ENCODE data around the gene PRKCA. TPM values are rescaled to one million over a fixed set of nuclear protein-coding genes. Genes with fewer than 3 reads are reported as not detected.

PRKCA gene
- polyA plus RNA-seq, 4 donors: 19.9 to 27.8 (median 24.5) TPM

- DNase-seq (ENCODE audit: low read depth in 4 of 4, low spot score in 2 of 4): no peak
Measured at GRCh38 chr17:66552371-66552770, 250.0 kb downstream of the PRKCA start.

GRCh38 chr17:66555605-66556004 lies 253.2 kb downstream of the PRKCA start:
- DNase-seq (ENCODE audit: low read depth in 4 of 4, low spot score in 2 of 4): no peak

- no peak for DNase-seq (ENCODE audit: low read depth in 4 of 4, low spot score in 2 of 4)
Measured at GRCh38 chr17:66557200-66557599, 254.8 kb downstream of the PRKCA start.

GRCh38 chr17:66557886-66558285 lies 255.5 kb downstream of the PRKCA start:
- no peak for DNase-seq (ENCODE audit: low read depth in 4 of 4, low spot score in 2 of 4)

- no peak for DNase-seq (ENCODE audit: low read depth in 4 of 4, low spot score in 2 of 4)
Measured at GRCh38 chr17:66560691-66561090, 258.3 kb downstream of the PRKCA start.

GRCh38 chr17:66562119-66562518 lies 259.7 kb downstream of the PRKCA start:
- DNase-seq (ENCODE audit: low read depth in 4 of 4, low spot score in 2 of 4): no peak

- no peak for DNase-seq (ENCODE audit: low read depth in 4 of 4, low spot score in 2 of 4)
Measured at GRCh38 chr17:66564992-66565465, 262.6 kb downstream of the PRKCA start.

- no peak for DNase-seq (ENCODE audit: low read depth in 4 of 4, low spot score in 2 of 4)
Measured at GRCh38 chr17:66567234-66568170, 265.1 kb downstream of the PRKCA start.

GRCh38 chr17:66569572-66569971 lies 267.2 kb downstream of the PRKCA start:
- DNase-seq (ENCODE audit: low read depth in 4 of 4, low spot score in 2 of 4): no peak

GRCh38 chr17:66570447-66571195 lies 268.2 kb downstream of the PRKCA start:
- DNase-seq (ENCODE audit: low read depth in 4 of 4, low spot score in 2 of 4): no peak

GRCh38 chr17:66571745-66572144 lies 269.3 kb downstream of the PRKCA start:
- no peak for DNase-seq (ENCODE audit: low read depth in 4 of 4, low spot score in 2 of 4)

GRCh38 chr17:66573078-66573477 lies 270.7 kb downstream of the PRKCA start:
- DNase-seq (ENCODE audit: low read depth in 4 of 4, low spot score in 2 of 4): no peak

GRCh38 chr17:66574123-66574522 lies 271.7 kb downstream of the PRKCA start:
- DNase-seq (ENCODE audit: low read depth in 4 of 4, low spot score in 2 of 4): no peak

GRCh38 chr17:66576473-66576872 lies 274.1 kb downstream of the PRKCA start:
- DNase-seq (ENCODE audit: low read depth in 4 of 4, low spot score in 2 of 4): no peak

GRCh38 chr17:66577041-66577440 lies 274.6 kb downstream of the PRKCA start:
- no peak for DNase-seq (ENCODE audit: low read depth in 4 of 4, low spot score in 2 of 4)

GRCh38 chr17:66578781-66579489 lies 276.5 kb downstream of the PRKCA start:
- DNase-seq (ENCODE audit: low read depth in 4 of 4, low spot score in 2 of 4): no peak

GRCh38 chr17:66579556-66579955 lies 277.1 kb downstream of the PRKCA start:
- no peak for DNase-seq (ENCODE audit: low read depth in 4 of 4, low spot score in 2 of 4)

- peak in 2 of 4 donors; percentile 53 to 62 for DNase-seq (ENCODE audit: low read depth in 4 of 4, low spot score in 2 of 4)
Measured at GRCh38 chr17:66580184-66580955, 278.0 kb downstream of the PRKCA start.

GRCh38 chr17:66580956-66581391 lies 278.6 kb downstream of the PRKCA start:
- peak in 3 of 4 donors; percentile 42 to 78 (median 71) for DNase-seq (ENCODE audit: low read depth in 4 of 4, low spot score in 2 of 4)
